Ascending aorta (tissue), 2 donors: ENCODE measurements around the gene SH2D5. TPM values are rescaled to one million over a fixed set of nuclear protein-coding genes. Genes with fewer than 3 reads are reported as not detected.

Experiments used
- DNase-seq, 2 donors: peaks; one replicate each; pipeline ENCODE4 v3.0.0-alpha.2; 2019; ENCODE audit warnings: low spot score in 2 of 2
- H3K27ac ChIP-seq, 2 donors: fragments of 200-600 bp; sonication (generic); one replicate each; pipeline ENCODE4 v1.5.1; 2016 to 2017; ENCODE audit warnings: mild to moderate bottlenecking in 1 of 2
- H3K27me3 ChIP-seq: fragments of 200-600 bp; sonication (generic); one replicate; pipeline ENCODE4 v1.5.1; 2017
- H3K36me3 ChIP-seq, 2 donors: fragments of 200-600 bp; sonication (generic); one replicate each; pipeline ENCODE4 v1.5.1; 2016
- H3K4me1 ChIP-seq, 2 donors: fragments of 200-600 bp; sonication (generic); one replicate each; pipeline ENCODE4 v1.5.1; 2016 to 2017; ENCODE audit warnings: mild to moderate bottlenecking in 1 of 2
- H3K4me3 ChIP-seq, 2 donors: fragments of 200-600 bp; sonication (generic); one replicate each; pipeline ENCODE4 v1.5.1; 2016 to 2017; ENCODE audit warnings: mild to moderate bottlenecking in 1 of 2
- H3K9me3 ChIP-seq, 2 donors: fragments of 200-600 bp; sonication (generic); one replicate each; pipeline ENCODE4 v1.5.1; 2016
- intact Hi-C: fragments of 100-400 bp; cut with DNase I; formaldehyde crosslinking; loops from one replicate; pipeline ENCODE4 v1.15.1; 2023
- total RNA-seq: library from RNA; depleted of rRNA; stranded (reverse); fragments of >200 nt; gene quantifications from one replicate; pipeline ENCODE4 v1.1.0, GENCODE V29; 2016
- TF ChIP-seq, protein P1 (sequence below), 3 experiments: fragments of 200-600 bp in 2 of 3; fragments of 450-650 bp in 1 of 3; sonication (generic) in 2 of 3; IDR thresholded peaks; one replicate each; pipeline ENCODE4 v1.5.1; 2016 to 2019; ENCODE audit warnings: antibody characterized with exemption in 3 of 3, mild to moderate bottlenecking in 1 of 3, moderate library complexity in 1 of 3

SH2D5 gene
- total RNA-seq, 1 donor from 2014 or later = not detected

DNA sequence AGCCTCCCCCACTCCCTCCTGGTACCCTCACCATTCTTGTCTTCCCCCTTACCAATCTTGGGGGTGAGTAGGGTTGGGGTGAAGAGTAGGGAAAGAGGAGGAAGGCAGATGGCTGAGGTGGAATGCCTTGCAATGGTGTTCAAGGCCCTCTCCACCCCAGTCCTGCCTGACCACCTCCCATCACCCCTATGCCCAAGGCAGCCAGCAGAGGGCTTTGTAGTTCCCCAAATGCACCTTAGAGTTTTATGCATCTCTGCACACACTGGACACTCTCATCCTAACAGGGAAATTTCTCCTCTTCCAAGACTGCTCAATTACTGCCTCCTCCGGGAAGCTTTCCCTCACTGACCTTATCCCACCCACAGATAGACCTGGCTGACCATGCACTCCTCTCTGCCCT is 30.1 kb downstream of the SH2D5 start:
- no peaks in the 10 kb centered on the region for H3K36me3 ChIP-seq
- H3K4me1 ChIP-seq = no peaks in the 10 kb centered on the region
- H3K27ac ChIP-seq = no peak overlapping the region
- no peaks in the 10 kb centered on the region for H3K27me3 ChIP-seq
- H3K9me3 ChIP-seq = no peaks in the 10 kb centered on the region
- DNase-seq = no peak
- intact Hi-C loops = no loop called here
- H3K4me3 ChIP-seq = no peak overlapping the region
- TF ChIP-seq, protein P1, sequence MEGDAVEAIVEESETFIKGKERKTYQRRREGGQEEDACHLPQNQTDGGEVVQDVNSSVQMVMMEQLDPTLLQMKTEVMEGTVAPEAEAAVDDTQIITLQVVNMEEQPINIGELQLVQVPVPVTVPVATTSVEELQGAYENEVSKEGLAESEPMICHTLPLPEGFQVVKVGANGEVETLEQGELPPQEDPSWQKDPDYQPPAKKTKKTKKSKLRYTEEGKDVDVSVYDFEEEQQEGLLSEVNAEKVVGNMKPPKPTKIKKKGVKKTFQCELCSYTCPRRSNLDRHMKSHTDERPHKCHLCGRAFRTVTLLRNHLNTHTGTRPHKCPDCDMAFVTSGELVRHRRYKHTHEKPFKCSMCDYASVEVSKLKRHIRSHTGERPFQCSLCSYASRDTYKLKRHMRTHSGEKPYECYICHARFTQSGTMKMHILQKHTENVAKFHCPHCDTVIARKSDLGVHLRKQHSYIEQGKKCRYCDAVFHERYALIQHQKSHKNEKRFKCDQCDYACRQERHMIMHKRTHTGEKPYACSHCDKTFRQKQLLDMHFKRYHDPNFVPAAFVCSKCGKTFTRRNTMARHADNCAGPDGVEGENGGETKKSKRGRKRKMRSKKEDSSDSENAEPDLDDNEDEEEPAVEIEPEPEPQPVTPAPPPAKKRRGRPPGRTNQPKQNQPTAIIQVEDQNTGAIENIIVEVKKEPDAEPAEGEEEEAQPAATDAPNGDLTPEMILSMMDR (IDR thresholded peaks at IDR 0.05) = no peak

DNA sequence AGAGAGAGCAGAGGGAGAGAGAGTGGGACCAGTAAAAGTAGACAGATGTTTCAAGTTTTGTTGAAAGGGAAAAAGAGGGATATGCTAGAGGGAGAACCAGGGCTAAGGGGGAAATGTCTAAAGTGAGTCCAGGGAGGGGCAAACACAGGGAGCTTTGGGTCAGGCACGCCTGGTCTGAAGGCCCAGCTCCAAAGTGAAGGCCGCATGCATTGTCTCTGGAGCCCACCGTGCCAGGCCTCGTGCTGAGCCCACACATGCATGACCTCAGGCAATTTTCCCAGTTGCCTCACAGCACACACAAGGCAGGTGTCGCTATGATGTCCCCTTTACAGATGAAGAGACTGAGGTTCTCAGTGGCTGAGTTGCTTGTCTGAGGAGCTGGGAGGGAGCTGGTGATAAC is 30.7 kb downstream of the SH2D5 start:
- H3K27ac ChIP-seq = no peak overlapping the region
- TF ChIP-seq, protein P1 (IDR thresholded peaks at IDR 0.05) = no peak
- intact Hi-C loops = no loop called here

DNA sequence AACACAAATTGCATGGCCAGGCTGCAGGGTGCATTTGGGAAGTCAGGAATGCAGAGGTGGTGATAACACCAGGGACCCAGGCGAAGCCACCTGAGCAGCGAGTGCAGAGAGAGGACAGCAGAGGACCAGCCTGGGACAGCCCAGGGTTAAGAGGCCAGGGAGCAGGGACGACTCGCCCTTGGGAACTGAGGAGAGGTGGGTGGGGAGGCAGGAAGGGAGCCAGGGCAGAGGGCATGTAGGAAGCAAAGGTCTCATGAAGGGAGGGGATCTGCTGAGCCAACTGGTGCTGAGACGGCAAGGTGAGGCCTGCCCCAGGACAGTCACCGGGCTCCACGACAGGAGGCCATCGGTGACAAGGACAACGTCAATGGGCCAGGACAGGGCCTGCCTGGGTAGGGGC is 31.1 kb downstream of the SH2D5 start:
- Histone ChIP-seq H3K27me3 (no peaks in the 10 kb centered on the region), H3K27ac (no peak overlapping the region), H3K4me1 (peaks cover 0 to 2% of the 10 kb centered on the region in 2 donors), H3K4me3 (no peak overlapping the region), H3K36me3 (no peaks in the 10 kb centered on the region), H3K9me3 (no peaks in the 10 kb centered on the region)
- TF ChIP-seq, protein P1 (IDR thresholded peaks at IDR 0.05) = no peak
- intact Hi-C loops = no loop called here
- DNase-seq = no peak

More for the DNA sequence above, 30.7 kb downstream of the SH2D5 start:
- Histone ChIP-seq H3K27me3 (no peaks in the 10 kb centered on the region), H3K4me1 (peaks cover 0 to 2% of the 10 kb centered on the region in 2 donors), H3K9me3 (no peaks in the 10 kb centered on the region), H3K4me3 (no peak overlapping the region), H3K36me3 (no peaks in the 10 kb centered on the region)
- DNase-seq = no peak

DNA sequence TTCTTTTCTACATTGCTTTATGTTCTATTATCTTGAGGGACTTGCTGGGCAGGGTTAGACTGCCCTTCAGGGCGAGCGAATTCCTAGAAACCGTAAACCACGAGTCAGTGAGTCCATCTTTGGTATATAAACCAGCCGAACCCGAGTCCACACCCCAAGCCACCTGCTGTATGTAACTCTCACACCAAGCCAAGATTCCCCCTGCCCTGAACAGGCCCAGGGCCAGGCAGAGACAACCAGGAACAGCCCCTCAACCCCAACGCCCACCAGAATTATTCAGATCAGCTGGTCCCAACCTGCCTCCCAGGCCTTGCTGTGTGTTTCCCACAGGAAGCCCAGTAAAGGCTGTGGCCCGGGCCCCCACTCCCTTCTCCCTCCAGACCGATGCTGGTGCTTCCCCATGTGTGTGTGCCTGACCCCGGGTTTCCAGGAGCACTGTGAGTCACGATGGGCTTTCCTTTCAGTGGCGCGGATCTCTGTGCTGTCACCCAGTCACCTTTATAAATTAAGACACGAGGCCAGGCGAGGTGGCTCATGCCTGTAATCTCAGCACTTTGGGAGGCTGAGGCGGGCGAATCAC is 31.8 kb downstream of the SH2D5 start:
- no peaks in the 10 kb centered on the region for H3K9me3 ChIP-seq
- H3K27ac ChIP-seq = no peak overlapping the region
- H3K27me3 ChIP-seq = no peaks in the 10 kb centered on the region
- TF ChIP-seq, protein P1 (IDR thresholded peaks at IDR 0.05) = no peak
- no peak for DNase-seq
- peaks cover 0 to 2% of the 10 kb centered on the region in 2 donors for H3K4me1 ChIP-seq
- H3K4me3 ChIP-seq = no peak overlapping the region
- intact Hi-C loops = no loop called here
- no peaks in the 10 kb centered on the region for H3K36me3 ChIP-seq

DNA sequence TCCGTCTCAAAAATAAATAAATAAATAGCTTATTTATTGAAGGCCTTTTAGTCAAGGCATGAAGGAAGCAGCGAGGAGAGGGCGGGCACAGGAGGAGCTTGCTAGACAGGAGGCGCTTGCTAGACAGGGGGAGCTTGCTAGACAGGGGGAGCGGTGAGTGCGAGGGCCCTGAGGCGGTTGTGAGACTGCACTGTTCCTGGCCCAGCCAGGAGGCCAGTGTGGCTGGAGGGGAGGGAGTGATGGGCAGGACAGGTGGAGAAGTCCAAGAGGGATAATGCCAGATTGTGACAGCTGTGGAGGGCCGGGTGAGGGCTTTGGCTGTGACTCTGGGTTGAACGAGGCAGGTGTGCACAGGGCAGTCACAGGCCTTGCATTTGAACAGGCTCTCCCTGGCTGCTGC is 32.9 kb downstream of the SH2D5 start:
- Histone ChIP-seq H3K36me3 (no peaks in the 10 kb centered on the region), H3K9me3 (no peaks in the 10 kb centered on the region), H3K4me3 (no peak overlapping the region), H3K27me3 (no peaks in the 10 kb centered on the region), H3K27ac (no peak overlapping the region), H3K4me1 (peaks cover 0 to 2% of the 10 kb centered on the region in 2 donors)
- DNase-seq = no peak
- intact Hi-C loops = loop anchor here (5.0 to 10.0 kb wide), 2 partner anchors 88 to 295 kb away; partner anchors contain the start of gene HP1BP3
- TF ChIP-seq, protein P1 (IDR thresholded peaks at IDR 0.05) = no peak
